Measurements from ENCODE around the gene LETM1.

The LETM1 gene

GRCh38 chr4:1803523-1804423 is 52.2 kb downstream of the LETM1 start:
- Histone ChIP-seq H3K27ac (peak overlapping the region in 7 of 11 experiments; percentile 70 to 84 (median 76); a peak in 12 of 22 replicates), H3K27me3 (peaks cover 7 to 19% (median 10%) of the 10 kb centered on the region in 11 experiments; a peak in 19 of 22 replicates), H3K9me3 (replicated peaks in 1 of 11) (no peaks in the 10 kb centered on the region), H3K4me1 (peaks cover 12 to 77% (median 68%) of the 10 kb centered on the region in 10 experiments), H4K20me1 (peaks cover 0 to 49% (median 3%) of the 10 kb centered on the region in 11 experiments; a peak in 11 of 22 replicates), H3K4me2 (peak overlapping the region in 8 of 11 experiments; percentile 83 to 94 (median 92); a peak in 17 of 22 replicates), H3K9ac (peak overlapping the region in 6 of 11 experiments; percentile 7 to 72 (median 32); a peak in 5 of 22 replicates), H3K4me3 (no peak overlapping the region), H3K36me3 (no peaks in the 10 kb centered on the region)
- TF ChIP-seq Cebpa-rat (IDR thresholded peaks at IDR 0.05): no peak

- H3K36me3 ChIP-seq: no peaks in the 10 kb centered on the region
- peak overlapping the region in 9 of 11 experiments; percentile 41 to 72 (median 62); a peak in 14 of 22 replicates for H3K9ac ChIP-seq
- peaks cover 13 to 26% (median 15%) of the 10 kb centered on the region in 11 experiments for H3K27me3 ChIP-seq
- peaks cover 0 to 46% (median 0%) of the 10 kb centered on the region in 11 experiments; a peak in 7 of 22 replicates for H4K20me1 ChIP-seq
- peaks cover 12 to 79% (median 71%) of the 10 kb centered on the region in 10 experiments for H3K4me1 ChIP-seq
- H3K4me3 ChIP-seq: no peak overlapping the region; a peak in 3 of 20 replicates
- peak overlapping the region; percentile 76 to 94 (median 92) for H3K4me2 ChIP-seq
- H3K27ac ChIP-seq: peak overlapping the region in 9 of 11 experiments; percentile 17 to 84 (median 74); a peak in 17 of 22 replicates
- no peaks in the 10 kb centered on the region for H3K9me3 ChIP-seq (replicated peaks in 1 of 11)
- TF ChIP-seq Cebpa-rat (IDR thresholded peaks at IDR 0.05): no peak
These were observed 53.0 kb downstream of the LETM1 start for GRCh38 chr4:1802720-1803522.

- Histone ChIP-seq H3K27me3 (peaks cover 20 to 33% (median 22%) of the 10 kb centered on the region in 11 experiments), H3K4me2 (peak overlapping the region; percentile 76 to 94 (median 92)), H3K9ac (peak overlapping the region in 10 of 11 experiments; percentile 18 to 72 (median 58); a peak in 19 of 22 replicates), H3K4me3 (peak overlapping the region in 1 of 10 experiments; percentile 28; a peak in 3 of 20 replicates), H3K36me3 (no peaks in the 10 kb centered on the region), H3K4me1 (peaks cover 12 to 75% (median 69%) of the 10 kb centered on the region in 10 experiments), H3K9me3 (replicated peaks in 1 of 11) (no peaks in the 10 kb centered on the region), H4K20me1 (peaks cover 0 to 49% (median 2%) of the 10 kb centered on the region in 11 experiments; a peak in 9 of 22 replicates), H3K27ac (peak overlapping the region in 9 of 11 experiments; percentile 39 to 84 (median 74); a peak in 18 of 22 replicates)
- TF ChIP-seq Cebpa-rat (IDR thresholded peaks at IDR 0.05): peak in 9 of 11 experiments; percentile 37 to 98 (median 94); a peak in 17 of 22 replicates
These were observed 53.7 kb downstream of the LETM1 start for GRCh38 chr4:1802151-1802715.

- Histone ChIP-seq H3K4me3 (no peak overlapping the region), H3K4me2 (peak overlapping the region; percentile 76 to 94 (median 92); a peak in 21 of 22 replicates), H3K4me1 (peaks cover 12 to 72% (median 64%) of the 10 kb centered on the region in 10 experiments), H3K27ac (peak overlapping the region in 8 of 11 experiments; percentile 61 to 84 (median 75); a peak in 15 of 22 replicates), H3K27me3 (peaks cover 28 to 41% (median 30%) of the 10 kb centered on the region in 11 experiments), H3K9me3 (replicated peaks in 1 of 11) (no peaks in the 10 kb centered on the region), H3K36me3 (no peaks in the 10 kb centered on the region), H3K9ac (peak overlapping the region in 8 of 11 experiments; percentile 42 to 72 (median 63); a peak in 11 of 22 replicates), H4K20me1 (peaks cover 0 to 53% (median 10%) of the 10 kb centered on the region in 11 experiments; a peak in 11 of 22 replicates)
- TF ChIP-seq Cebpa-rat (IDR thresholded peaks at IDR 0.05): no peak
These were observed 54.5 kb downstream of the LETM1 start for GRCh38 chr4:1801286-1801958.

GRCh38 chr4:1800805-1801204 is 55.2 kb downstream of the LETM1 start:
- H3K27me3 ChIP-seq: peaks cover 34 to 47% (median 36%) of the 10 kb centered on the region in 11 experiments
- TF ChIP-seq Cebpa-rat (IDR thresholded peaks at IDR 0.05): no peak
- H3K36me3 ChIP-seq: no peaks in the 10 kb centered on the region
- peaks cover 0 to 54% (median 15%) of the 10 kb centered on the region in 11 experiments; a peak in 13 of 22 replicates for H4K20me1 ChIP-seq
- H3K4me1 ChIP-seq: peaks cover 12 to 67% (median 58%) of the 10 kb centered on the region in 10 experiments
- H3K9me3 ChIP-seq (replicated peaks in 1 of 11): no peaks in the 10 kb centered on the region
- no peak overlapping the region for H3K4me3 ChIP-seq
- peak overlapping the region in 8 of 11 experiments; percentile 7 to 94 (median 17); a peak in 4 of 22 replicates for H3K4me2 ChIP-seq
- 0 out of 22 replicates have a peak overlapping the region, but pooled peaks of 1 of the 11 experiments have one; percentile 4 for H3K9ac ChIP-seq
- H3K27ac ChIP-seq: peak overlapping the region in 4 of 11 experiments; percentile 9 to 54 (median 26); a peak in 6 of 22 replicates

- TF ChIP-seq Cebpa-rat (IDR thresholded peaks at IDR 0.05): no peak
- Histone ChIP-seq H3K9me3 (replicated peaks in 1 of 11) (no peaks in the 10 kb centered on the region), H3K4me1 (peaks cover 17 to 68% (median 59%) of the 10 kb centered on the region in 10 experiments), H3K36me3 (no peaks in the 10 kb centered on the region), H3K4me3 (no peak overlapping the region), H3K27me3 (peaks cover 45 to 58% (median 48%) of the 10 kb centered on the region in 11 experiments), H3K9ac (peak overlapping the region in 2 of 11 experiments; percentile 28 to 44; a peak in 3 of 22 replicates), H4K20me1 (peaks cover 0 to 54% (median 22%) of the 10 kb centered on the region in 11 experiments; a peak in 18 of 22 replicates), H3K4me2 (peak overlapping the region in 8 of 11 experiments; percentile 56 to 94 (median 68); a peak in 15 of 22 replicates), H3K27ac (no peak overlapping the region; a peak in 1 of 22 replicates)
These were observed 56.3 kb downstream of the LETM1 start for GRCh38 chr4:1799387-1800375.
